LNCaP clone FGC (cell line): ENCODE data around the gene MAGIX.

Experiments used
- DNase-seq: peaks from one replicate; pipeline ENCODE4 v3.0.0-alpha.2; 2011; ENCODE audit warnings: low read depth
- H3K4me3 ChIP-seq: 2 replicates; pipeline ENCODE4 v1.5.1; 2011; ENCODE audit warnings: mild to moderate bottlenecking, low read depth, low read length, control low read depth
- TF ChIP-seq, protein P1 (sequence below): IDR thresholded peaks from 2 replicates; pipeline ENCODE4 v1.5.1; 2012; ENCODE audit warnings: mild to moderate bottlenecking; ENCODE audit not compliant: control insufficient read depth, insufficient read depth; ENCODE audit errors: extremely low read depth

Gene MAGIX

GRCh38 chrX:49176421-49177326, 14.1 kb downstream of the MAGIX start:
- no peak overlapping the region for H3K4me3 ChIP-seq
- no peak for DNase-seq
- TF ChIP-seq, protein P1, sequence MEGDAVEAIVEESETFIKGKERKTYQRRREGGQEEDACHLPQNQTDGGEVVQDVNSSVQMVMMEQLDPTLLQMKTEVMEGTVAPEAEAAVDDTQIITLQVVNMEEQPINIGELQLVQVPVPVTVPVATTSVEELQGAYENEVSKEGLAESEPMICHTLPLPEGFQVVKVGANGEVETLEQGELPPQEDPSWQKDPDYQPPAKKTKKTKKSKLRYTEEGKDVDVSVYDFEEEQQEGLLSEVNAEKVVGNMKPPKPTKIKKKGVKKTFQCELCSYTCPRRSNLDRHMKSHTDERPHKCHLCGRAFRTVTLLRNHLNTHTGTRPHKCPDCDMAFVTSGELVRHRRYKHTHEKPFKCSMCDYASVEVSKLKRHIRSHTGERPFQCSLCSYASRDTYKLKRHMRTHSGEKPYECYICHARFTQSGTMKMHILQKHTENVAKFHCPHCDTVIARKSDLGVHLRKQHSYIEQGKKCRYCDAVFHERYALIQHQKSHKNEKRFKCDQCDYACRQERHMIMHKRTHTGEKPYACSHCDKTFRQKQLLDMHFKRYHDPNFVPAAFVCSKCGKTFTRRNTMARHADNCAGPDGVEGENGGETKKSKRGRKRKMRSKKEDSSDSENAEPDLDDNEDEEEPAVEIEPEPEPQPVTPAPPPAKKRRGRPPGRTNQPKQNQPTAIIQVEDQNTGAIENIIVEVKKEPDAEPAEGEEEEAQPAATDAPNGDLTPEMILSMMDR = no peak

DNA sequence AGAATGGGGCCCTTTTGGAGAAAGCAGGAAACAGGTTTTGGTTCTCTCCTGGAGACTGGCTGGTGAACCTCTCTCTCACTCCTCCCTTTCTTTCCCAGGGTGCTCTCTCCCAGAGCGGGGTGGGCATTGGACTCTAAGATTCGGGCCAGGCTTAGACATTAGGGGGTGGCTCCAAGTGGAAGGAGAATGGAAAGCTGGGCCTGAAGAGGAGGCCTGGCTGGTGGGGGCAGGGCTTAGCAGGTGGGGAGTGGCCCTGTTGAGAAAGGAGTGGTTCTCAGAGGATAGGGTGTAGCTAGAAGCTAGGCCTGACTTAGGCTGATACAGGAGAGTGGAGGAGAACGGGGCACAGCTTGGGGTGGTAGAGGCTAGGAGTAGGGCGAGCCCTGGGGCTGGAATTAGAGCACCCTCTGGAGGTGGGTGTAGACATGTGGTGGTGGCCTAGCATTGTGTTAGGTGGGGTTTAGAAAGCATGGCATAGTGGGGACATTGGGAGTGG, 14.8 kb downstream of the MAGIX start:
- no peak for DNase-seq
- TF ChIP-seq, protein P1 = no peak
- H3K4me3 ChIP-seq = no peak overlapping the region

DNA sequence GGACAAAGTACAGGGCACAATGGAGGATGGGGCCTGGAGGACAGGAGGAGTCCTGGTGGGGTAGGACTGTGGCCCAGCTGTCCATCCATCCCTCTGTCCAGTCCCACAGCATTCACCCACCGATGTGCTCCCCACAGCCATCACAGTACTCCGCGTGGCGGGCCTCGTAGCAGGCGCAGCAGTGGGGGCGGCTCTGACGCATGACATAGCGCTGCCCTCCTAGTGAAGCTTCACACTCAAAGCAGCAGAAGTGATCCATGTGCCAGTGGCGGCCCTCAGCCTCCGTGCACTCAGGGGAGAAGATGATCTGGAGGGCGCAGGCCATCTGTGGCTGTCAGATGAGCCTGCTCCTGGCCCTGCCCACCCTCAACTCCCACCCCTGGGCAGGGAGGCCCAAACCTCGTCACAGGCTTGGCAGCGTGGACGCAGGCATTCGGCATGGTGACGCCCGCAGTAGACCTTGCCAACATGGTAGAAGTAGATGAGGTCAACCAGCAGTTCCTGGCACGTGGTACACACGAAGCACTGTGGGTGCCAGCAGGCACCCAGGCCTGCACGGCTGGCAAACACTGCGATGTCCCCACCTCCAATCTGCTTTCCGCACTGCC, 15.4 kb downstream of the MAGIX start:
- DNase-seq = no peak
- no peak overlapping the region for H3K4me3 ChIP-seq
- TF ChIP-seq, protein P1 = no peak

DNA sequence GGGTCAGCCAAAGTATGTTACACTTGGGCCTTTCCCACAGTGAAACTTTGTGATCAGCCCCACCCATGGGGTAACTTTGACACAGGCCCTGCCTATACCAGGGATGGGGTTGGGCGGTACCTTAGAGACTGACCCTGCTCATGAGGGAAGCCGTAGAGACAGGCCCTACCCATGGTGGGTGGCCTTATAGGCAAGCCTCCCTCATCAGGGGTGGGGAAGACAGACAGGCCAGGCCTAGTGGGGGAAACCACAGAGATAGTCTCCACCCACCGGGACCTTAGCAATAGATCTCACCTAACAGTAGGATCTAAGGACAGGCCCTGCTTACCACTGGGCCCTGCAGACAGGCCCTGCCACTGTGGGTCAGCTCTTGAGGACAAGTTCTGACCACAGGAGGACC, 16.0 kb downstream of the MAGIX start:
- TF ChIP-seq, protein P1 = no peak
- H3K4me3 ChIP-seq = no peak overlapping the region
- DNase-seq = no peak

- DNase-seq = no peak
- H3K4me3 ChIP-seq = no peak overlapping the region
- TF ChIP-seq, protein P1 = no peak
Observed at GRCh38 chrX:49179358-49179757, 16.8 kb downstream of the MAGIX start.

GRCh38 chrX:49183701-49184281, 21.2 kb downstream of the MAGIX start:
- no peak overlapping the region for H3K4me3 ChIP-seq
- TF ChIP-seq, protein P1 = no peak
- DNase-seq = no peak
